ENCODE measurements around the gene SLC49A3. TPM values are rescaled to one million over a fixed set of nuclear protein-coding genes. Genes with fewer than 3 reads are reported as not detected.

SLC49A3 gene
- total RNA-seq, 1 experiment from 2014 or later: 6.9 TPM

- Mint-ChIP-seq H3K27me3 (ENCODE audit: low read depth) (no peaks in the 10 kb centered on the region; the same call in 1 of the 2 replicates), H3K9me3 (no peaks in the 10 kb centered on the region; a peak in 1 of 5 replicates), H3K27ac (no peak overlapping the region), H3K4me3 (no peak overlapping the region), H3K36me3 (ENCODE audit: insufficient read depth in 1 of 3, low read depth in 3 of 3) (peaks cover 25 to 38% (median 31%) of the 10 kb centered on the region in 3 experiments), H3K4me1 (no peaks in the 10 kb centered on the region; a peak in 1 of 4 replicates)
- no peaks in the 10 kb centered on the region for H4K20me1 ChIP-seq (ENCODE audit: control insufficient read depth, insufficient read depth, insufficient read length)
- H3K27ac ChIP-seq (ENCODE audit: insufficient read length, low read depth, low read length): no peak overlapping the region
- H3K9ac ChIP-seq (ENCODE audit: extremely low read depth, insufficient read length, low read length): no peak overlapping the region
- no peak overlapping the region for H2BK12ac ChIP-seq (ENCODE audit: insufficient read length, low read depth, low read length)
- no peak overlapping the region for H4K91ac ChIP-seq (ENCODE audit: insufficient read length, low read depth, low read length)
- H3K14ac ChIP-seq (ENCODE audit: insufficient read depth, low read length): no peak overlapping the region
- no peak overlapping the region for H2AK5ac ChIP-seq (ENCODE audit: insufficient read length, low read length)
- H4K8ac ChIP-seq (replicated peaks; ENCODE audit: insufficient read length, low read depth, low read length): no peak overlapping the region
- H3K56ac ChIP-seq (ENCODE audit: insufficient read length, low read depth, low read length): no peak overlapping the region
- H3K23me2 ChIP-seq (ENCODE audit: insufficient read length, low read depth, low read length, poor library complexity, severe bottlenecking): no peaks in the 10 kb centered on the region
- peaks cover 30% of the 10 kb centered on the region; the same call in 1 of the 2 replicates for H3K79me2 ChIP-seq (ENCODE audit: insufficient read depth, low read length)
- no peak overlapping the region for H2AFZ ChIP-seq (ENCODE audit: low read length)
- no peak overlapping the region for H3K4ac ChIP-seq (ENCODE audit: low read depth, low read length)
- no peak for DNase-seq
- H3K27me3 ChIP-seq (ENCODE audit: insufficient read depth, low read length): no peaks in the 10 kb centered on the region
- no peaks in the 10 kb centered on the region for H3K9me3 ChIP-seq (ENCODE audit: control insufficient read depth, low read depth, low read length)
- H2BK15ac ChIP-seq (ENCODE audit: low read depth, low read length): no peak overlapping the region
- no peak overlapping the region for H3K18ac ChIP-seq (ENCODE audit: insufficient read length, low read depth, low read length)
- H3K23ac ChIP-seq (ENCODE audit: insufficient read length, low read depth, low read length): no peak overlapping the region
- H2BK20ac ChIP-seq (ENCODE audit: low read depth, low read length, poor library complexity, severe bottlenecking): no peak overlapping the region
- TF ChIP-seq, protein P1, sequence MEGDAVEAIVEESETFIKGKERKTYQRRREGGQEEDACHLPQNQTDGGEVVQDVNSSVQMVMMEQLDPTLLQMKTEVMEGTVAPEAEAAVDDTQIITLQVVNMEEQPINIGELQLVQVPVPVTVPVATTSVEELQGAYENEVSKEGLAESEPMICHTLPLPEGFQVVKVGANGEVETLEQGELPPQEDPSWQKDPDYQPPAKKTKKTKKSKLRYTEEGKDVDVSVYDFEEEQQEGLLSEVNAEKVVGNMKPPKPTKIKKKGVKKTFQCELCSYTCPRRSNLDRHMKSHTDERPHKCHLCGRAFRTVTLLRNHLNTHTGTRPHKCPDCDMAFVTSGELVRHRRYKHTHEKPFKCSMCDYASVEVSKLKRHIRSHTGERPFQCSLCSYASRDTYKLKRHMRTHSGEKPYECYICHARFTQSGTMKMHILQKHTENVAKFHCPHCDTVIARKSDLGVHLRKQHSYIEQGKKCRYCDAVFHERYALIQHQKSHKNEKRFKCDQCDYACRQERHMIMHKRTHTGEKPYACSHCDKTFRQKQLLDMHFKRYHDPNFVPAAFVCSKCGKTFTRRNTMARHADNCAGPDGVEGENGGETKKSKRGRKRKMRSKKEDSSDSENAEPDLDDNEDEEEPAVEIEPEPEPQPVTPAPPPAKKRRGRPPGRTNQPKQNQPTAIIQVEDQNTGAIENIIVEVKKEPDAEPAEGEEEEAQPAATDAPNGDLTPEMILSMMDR (conservative IDR thresholded peaks at IDR 0.05): no peak
- H3K79me1 ChIP-seq (ENCODE audit: insufficient read depth, low read depth, low read length, poor library complexity, severe bottlenecking): peaks cover 7% of the 10 kb centered on the region
- H4K5ac ChIP-seq (ENCODE audit: insufficient read length, low read depth, low read length): no peak overlapping the region
- H3T11ph ChIP-seq (ENCODE audit: low read length): no peak overlapping the region
- H3K4me1 ChIP-seq (ENCODE audit: insufficient read depth, low read length): no peaks in the 10 kb centered on the region
- H2BK5ac ChIP-seq (ENCODE audit: insufficient read length, low read length): no peak overlapping the region
- no CpG with 5 or more reads among the region's 61 CpGs for WGBS (ENCODE audit: extremely low coverage, insufficient read length, low lambda C conversion rate)
- no peak overlapping the region for H2BK120ac ChIP-seq (ENCODE audit: low read depth, low read length, poor library complexity, severe bottlenecking)
- H3K4me2 ChIP-seq (ENCODE audit: insufficient read depth, insufficient read length, low read length): no peak overlapping the region
Measured at GRCh38 chr4:722851-723360, 34.0 kb upstream of the SLC49A3 start.
